Left ventricle myocardium inferior (tissue), 1 donor: ENCODE data around the gene PPARGC1A. TPM values are rescaled to one million over a fixed set of nuclear protein-coding genes. Genes with fewer than 3 reads are reported as not detected.

Source experiments
- DNase-seq: peaks from one replicate; pipeline ENCODE4 v3.0.0-alpha.2; 2020
- H3K27ac ChIP-seq: fragments of 200-600 bp; replicated peaks from 2 replicates; pipeline ENCODE4 v1.8.0; 2021
- H3K27me3 ChIP-seq: fragments of 200-600 bp; 2 replicates; pipeline ENCODE4 v1.8.0; 2021; ENCODE audit warnings: low read depth
- H3K36me3 ChIP-seq: fragments of 200-600 bp; 2 replicates; pipeline ENCODE4 v1.8.0; 2021
- H3K4me1 ChIP-seq: fragments of 200-600 bp; 2 replicates; pipeline ENCODE4 v1.8.0; 2021
- H3K4me3 ChIP-seq: fragments of 200-600 bp; 2 replicates; pipeline ENCODE4 v1.8.0; 2021; ENCODE audit warnings: mild to moderate bottlenecking, moderate library complexity
- H3K9me3 ChIP-seq: fragments of 200-600 bp; replicated peaks from 2 replicates; pipeline ENCODE4 v1.8.0; 2021
- CTCF ChIP-seq: fragments of 200-600 bp; IDR thresholded peaks from 2 replicates; pipeline ENCODE4 v1.8.0; 2021; ENCODE audit warnings: antibody characterized with exemption, mild to moderate bottlenecking, borderline replicate concordance
- intact Hi-C: fragments of 100-400 bp; cut with micrococcal nuclease; formaldehyde crosslinking; loops from one replicate; pipeline ENCODE4 v1.11.0; 2022
- total RNA-seq: library from RNA; stranded (reverse); fragmentation: NEBNext Ultra II Directional; extraction: Animal tissue kit (Norgen Biotek cat#: 25700); gene quantifications from one replicate; pipeline ENCODE4 v1.2.1, GENCODE V29; 2021
- donor health status: DM: no; HTN: yes; CAD: no; lungs with severe emphysema.

PPARGC1A gene
- total RNA-seq, 1 donor from 2014 or later = 108 TPM

- no peak for DNase-seq
- H3K4me1 ChIP-seq = peaks cover 50% of the 10 kb centered on the region
- TF ChIP-seq CTCF = no peak
- intact Hi-C loops = no loop called here
- peak overlapping the region; percentile 67 for H3K4me3 ChIP-seq
- no peaks in the 10 kb centered on the region for H3K36me3 ChIP-seq
- H3K9me3 ChIP-seq = no peaks in the 10 kb centered on the region
- peak overlapping the region; percentile 94 for H3K27ac ChIP-seq
- no peaks in the 10 kb centered on the region for H3K27me3 ChIP-seq
These were observed 1.2 kb upstream of the PPARGC1A start for GRCh38 chr4:23891064-23891421.

- no peaks in the 10 kb centered on the region for H3K27me3 ChIP-seq
- H3K36me3 ChIP-seq = no peaks in the 10 kb centered on the region
- H3K9me3 ChIP-seq = no peaks in the 10 kb centered on the region
- H3K27ac ChIP-seq = peak overlapping the region; percentile 94
- peaks cover 50% of the 10 kb centered on the region for H3K4me1 ChIP-seq
- no peak for DNase-seq
- no peak for TF ChIP-seq CTCF
- intact Hi-C loops = no loop called here
- H3K4me3 ChIP-seq = peak overlapping the region; percentile 67
These were observed 669 bp upstream of the PPARGC1A start for GRCh38 chr4:23890369-23891063.

- peak overlapping the region; percentile 94 for H3K27ac ChIP-seq
- TF ChIP-seq CTCF = no peak
- intact Hi-C loops = no loop called here
- no peaks in the 10 kb centered on the region for H3K36me3 ChIP-seq
- H3K27me3 ChIP-seq = no peaks in the 10 kb centered on the region
- no peaks in the 10 kb centered on the region for H3K9me3 ChIP-seq
- peaks cover 57% of the 10 kb centered on the region for H3K4me1 ChIP-seq
- DNase-seq = no peak
- peak overlapping the region; percentile 67 for H3K4me3 ChIP-seq
These were observed 456 bp downstream of the PPARGC1A start for GRCh38 chr4:23889391-23889790.

GRCh38 chr4:23888421-23889319 is 1.2 kb downstream of the PPARGC1A start:
- intact Hi-C loops = no loop called here
- Histone ChIP-seq H3K27ac (peak overlapping the region; percentile 94), H3K4me1 (peaks cover 64% of the 10 kb centered on the region), H3K9me3 (no peaks in the 10 kb centered on the region), H3K4me3 (peak overlapping the region; percentile 67), H3K36me3 (peaks cover 6% of the 10 kb centered on the region), H3K27me3 (no peaks in the 10 kb centered on the region)
- DNase-seq = no peak
- TF ChIP-seq CTCF = no peak

- H3K4me1 ChIP-seq = peaks cover 70% of the 10 kb centered on the region
- intact Hi-C loops = no loop called here
- DNase-seq = no peak
These were observed 1.9 kb downstream of the PPARGC1A start for GRCh38 chr4:23887989-23888388.

More at GRCh38 chr4:23887989-23888388, 1.9 kb downstream of the PPARGC1A start:
- Histone ChIP-seq H3K36me3 (peaks cover 7% of the 10 kb centered on the region), H3K4me3 (peak overlapping the region; percentile 67), H3K27me3 (no peaks in the 10 kb centered on the region), H3K9me3 (no peaks in the 10 kb centered on the region), H3K27ac (peak overlapping the region; percentile 94)
- no peak for TF ChIP-seq CTCF
